K562 (cell line): ENCODE results near the gene SEL1L. TPM values are rescaled to one million over a fixed set of nuclear protein-coding genes. Genes with fewer than 3 reads are reported as not detected.

Experiments used
- BMI1 ChIP-seq: fragments of 150-350 bp; IDR thresholded peaks from 2 replicates; pipeline ENCODE4 v1.6.1; 2014; ENCODE audit warnings: low read length
- CCNT2 ChIP-seq: IDR thresholded peaks from 2 replicates; pipeline ENCODE4 v1.6.1; 2011; ENCODE audit warnings: borderline replicate concordance, low read depth, mild to moderate bottlenecking, moderate library complexity, mixed read lengths, low read length; ENCODE audit not compliant: insufficient read length; ENCODE audit errors: extremely low read depth
- CHD4 ChIP-seq: fragments of 200-600 bp; sonication (generic); IDR thresholded peaks from 3 replicates; pipeline ENCODE4 v1.6.1; 2012; ENCODE audit warnings: low read depth, mild to moderate bottlenecking, mixed read lengths, low read length, inconsistent platforms; ENCODE audit not compliant: insufficient read depth, insufficient replicate concordance, poor library complexity, severe bottlenecking
- DIDO1 ChIP-seq: fragments of 450-650 bp; IDR thresholded peaks from 2 replicates; pipeline ENCODE4 v1.6.1; 2016; ENCODE audit warnings: low read depth, missing biosample characterization, missing genetic modification characterization
- DLX4 ChIP-seq: fragments of 250-450 bp; sonication (Bioruptor Pico); IDR thresholded peaks from 2 replicates; pipeline ENCODE4 v1.6.1; 2021; ENCODE audit warnings: mild to moderate bottlenecking
- HCFC1 ChIP-seq: IDR thresholded peaks from 2 replicates; pipeline ENCODE4 v1.6.1; 2012; ENCODE audit warnings: low read depth, low read length, improper control_type of control experiment
- HDAC3 ChIP-seq: fragments of 450-650 bp; IDR thresholded peaks from 2 replicates; pipeline ENCODE4 v1.6.1; 2018; ENCODE audit warnings: borderline replicate concordance, mild to moderate bottlenecking, moderate library complexity; ENCODE audit not compliant: partially characterized antibody
- ILK ChIP-seq: fragments of 450-650 bp; IDR thresholded peaks from 2 replicates; pipeline ENCODE4 v1.6.1; 2016; ENCODE audit warnings: missing genetic modification characterization, low read depth, mild to moderate bottlenecking, missing compliant biosample characterization, moderate library complexity, borderline replicate concordance
- MLLT1 ChIP-seq, 2 experiments: fragments of 450-650 bp; IDR thresholded peaks; 2 replicates each; pipeline ENCODE4 v1.6.1; 2016
- NCOA6 ChIP-seq: fragments of 450-650 bp; IDR thresholded peaks from 2 replicates; pipeline ENCODE4 v1.6.1; 2017; ENCODE audit warnings: mild to moderate bottlenecking
- NR2F6 ChIP-seq: fragments of 450-650 bp; formaldehyde crosslinking; IDR thresholded peaks from 2 replicates; pipeline ENCODE4 v1.4.0; 2020; ENCODE audit warnings: mild to moderate bottlenecking
- PHB2 ChIP-seq: fragments of 450-650 bp; IDR thresholded peaks from 2 replicates; pipeline ENCODE4 v1.6.1; 2017; ENCODE audit warnings: low read depth
- PHF8 ChIP-seq: fragments of 200-600 bp; sonication (generic); IDR thresholded peaks from 2 replicates; pipeline ENCODE4 v1.6.1; 2012; ENCODE audit warnings: mixed run types, mild to moderate bottlenecking, inconsistent platforms, low read length, moderate library complexity, borderline replicate concordance
- SIX5 ChIP-seq, 2 experiments: IDR thresholded peaks; 2 replicates each; pipeline ENCODE4 v1.6.1; 2011; ENCODE audit warnings: low read length in 2 of 2, borderline replicate concordance in 1 of 2, low read depth in 1 of 2, mild to moderate bottlenecking in 1 of 2, moderate library complexity in 1 of 2; ENCODE audit not compliant: insufficient read depth in 1 of 2
- SMARCA4 ChIP-seq: fragments of 450-650 bp; IDR thresholded peaks from 2 replicates; pipeline ENCODE4 v1.6.1; 2016
- STAT5B ChIP-seq: fragments of 250-450 bp; sonication (Bioruptor Pico); IDR thresholded peaks from 2 replicates; pipeline ENCODE4 v1.8.0; 2021; ENCODE audit warnings: mild to moderate bottlenecking, inconsistent platforms
- TEAD2 ChIP-seq: fragments of 450-650 bp; IDR thresholded peaks from 2 replicates; pipeline ENCODE4 v1.6.1; 2016; ENCODE audit warnings: missing genetic modification characterization, control low read depth, missing compliant biosample characterization
- YY1 ChIP-seq, 3 experiments: IDR thresholded peaks; 2 replicates each; pipeline ENCODE4 v1.6.1; 2011; ENCODE audit warnings: low read length in 2 of 3, mild to moderate bottlenecking in 2 of 3, moderate library complexity in 2 of 3, borderline replicate concordance in 1 of 3, control low read depth in 1 of 3, low read depth in 1 of 3; ENCODE audit not compliant: insufficient read depth in 3 of 3, insufficient replicate concordance in 2 of 3, control insufficient read depth in 1 of 3, insufficient read length in 1 of 3; ENCODE audit errors: extremely low read depth in 1 of 3
- ZBTB7A ChIP-seq: IDR thresholded peaks from 2 replicates; pipeline ENCODE4 v1.6.1; 2011; ENCODE audit warnings: low read depth, mild to moderate bottlenecking, low read length, moderate library complexity, borderline replicate concordance; ENCODE audit not compliant: control insufficient read depth
- ZEB2 ChIP-seq: fragments of 450-650 bp; IDR thresholded peaks from 2 replicates; pipeline ENCODE4 v1.6.1; 2016
- ZFP1 ChIP-seq: fragments of 450-650 bp; formaldehyde crosslinking; IDR thresholded peaks from 2 replicates; pipeline ENCODE4 v1.4.0; 2020; ENCODE audit warnings: mild to moderate bottlenecking, mixed read lengths
- ZNF449 ChIP-seq: fragments of 250-450 bp; sonication (Bioruptor Pico); IDR thresholded peaks from 2 replicates; pipeline ENCODE4 v1.8.0; 2022; ENCODE audit warnings: moderate library complexity, mild to moderate bottlenecking, inconsistent platforms
- ZNF583 ChIP-seq: fragments of 250-450 bp; sonication (Bioruptor Pico); IDR thresholded peaks from 2 replicates; pipeline ENCODE4 v1.4.0; 2020
- ZNF644 ChIP-seq: fragments of 200-800 bp; sonication (Bioruptor generic); IDR thresholded peaks from 2 replicates; pipeline ENCODE4 v1.6.1; 2016; ENCODE audit warnings: low read depth, missing genetic modification characterization, missing compliant biosample characterization
- ZNF79 ChIP-seq: fragments of 250-450 bp; sonication (Bioruptor Pico); IDR thresholded peaks from 2 replicates; pipeline ENCODE4 v1.4.0; 2020; ENCODE audit warnings: low read depth, mild to moderate bottlenecking, moderate library complexity
- polyA plus RNA-seq, 8 experiments: library from polyadenylated mRNA; depleted of rRNA in 4 of 8; stranded (reverse) in 5 of 8; unstranded in 3 of 8; fragments of >200 nt; fragmentation: Nextera tagmentation in 2 of 8; fragmentation: Illumina TruSeq in 1 of 8; extraction: Ambion mirVana in 2 of 8; extraction: Trizol in 1 of 8; gene quantifications; 2 replicates each; pipeline versions ENCODE4 v1.2.1 to v1.2.3, GENCODE V29; 2011 to 2014; ENCODE audit warnings: inconsistent platforms in 1 of 8, missing spikeins in 1 of 8
- total RNA-seq, 7 experiments: library from RNA; depleted of rRNA in 6 of 7; stranded (reverse); fragments of >200 nt in 6 of 7; fragmentation: Illumina TruSeq in 2 of 7; extraction: Trizol in 2 of 7; gene quantifications; 2 replicates each; pipeline versions ENCODE4 v1.2.1 to v1.2.3, GENCODE V29; 2011 to 2021; ENCODE audit warnings: low replicate concordance in 1 of 7

SEL1L gene
- total and polyA plus RNA-seq, 9 of the 15 experiments (the other 6 are each of a cell fraction or from before 2014, with no cell fraction given) = 7.7 to 21.1 (median 13.6) TPM

GRCh38 chr14:81434230-81434629 is 99.4 kb downstream of the SEL1L start (continued):
- TF ChIP-seq SMARCA4 = peak; percentile 82
- TF ChIP-seq HDAC3 = peak; percentile 65
- TF ChIP-seq CHD4 = no peak
- TF ChIP-seq DLX4 (CRISPR knock-in tag) = no peak
- TF ChIP-seq TEAD2 = no peak
- TF ChIP-seq CCNT2 = peak; percentile 22
- no peak for TF ChIP-seq BMI1
- no peak for TF ChIP-seq PHB2
- no peak for TF ChIP-seq DIDO1 (tag)
- no peak for TF ChIP-seq YY1 (IDR thresholded peaks at IDR 0.05; ENCODE audit: borderline replicate concordance in 1 of 3, control insufficient read depth in 1 of 3, extremely low read depth in 1 of 3, insufficient read depth in 3 of 3, insufficient read length in 1 of 3, insufficient replicate concordance in 2 of 3, low read depth in 1 of 3, low read length in 2 of 3)
- TF ChIP-seq ZNF644 (tag) = no peak
- no peak for TF ChIP-seq ZEB2
- no peak for TF ChIP-seq HCFC1
- TF ChIP-seq PHF8 = no peak
- no peak for TF ChIP-seq NCOA6
- TF ChIP-seq ZNF583 (CRISPR knock-in tag) = no peak
- no peak for TF ChIP-seq ZFP1 (CRISPR knock-in tag)
- TF ChIP-seq NR2F6 (CRISPR knock-in tag) = no peak
- no peak for TF ChIP-seq ZNF79 (CRISPR knock-in tag)
- TF ChIP-seq ZNF449 (CRISPR knock-in tag) = no peak
- no peak for TF ChIP-seq MLLT1 (IDR thresholded peaks at IDR 0.05)
- TF ChIP-seq ZBTB7A = peak; percentile 38
- TF ChIP-seq SIX5 (IDR thresholded peaks at IDR 0.05; ENCODE audit: borderline replicate concordance in 1 of 2, insufficient read depth in 1 of 2, low read depth in 1 of 2, low read length in 2 of 2) = no peak
- TF ChIP-seq STAT5B (CRISPR knock-in tag) = no peak
- TF ChIP-seq ILK (tag) = no peak
